T-cell (primary cell): ENCODE results near the gene PKNOX1. TPM values are rescaled to one million over a fixed set of nuclear protein-coding genes. Genes with fewer than 3 reads are reported as not detected.
"Not testable (repeated sequence)": the region's sequence is repeated elsewhere in the genome, so short reads cannot be mapped to it uniquely, and the experiment has no call there.

Source experiments
- ATAC-seq, 4 experiments: fragments of 200-7000 bp in 3 of 4; fragments of 150-1000 bp in 1 of 4; cut with Tn5 transposase; replicated peaks in 1 of 4; 1 replicate in 3 of 4; 2 replicates in 1 of 4; pipeline ENCODE4 v1.10.0; 2021; ENCODE audit warnings: moderate library complexity in 3 of 4, mild to moderate bottlenecking in 2 of 4, moderate number of reproducible peaks in 1 of 4
- CTCF ChIA-PET, 2 donors: fragments of 300-600 bp; sonication (Branson Sonifier 250); formaldehyde crosslinking; loops; one replicate each; lab custom pipeline; 2022; ENCODE audit warnings: antibody characterized with exemption in 2 of 2; lab: Charles Lee
- POLR2A ChIA-PET, 2 donors: fragments of 300-600 bp; sonication (Branson Sonifier 250); formaldehyde crosslinking; loops; one replicate each; lab custom pipeline; 2022; ENCODE audit warnings: antibody characterized with exemption in 2 of 2; lab: Charles Lee
- DNase-seq, 35 experiments: peaks; one replicate each; pipeline versions ENCODE4 v3.0.0 to v3.0.0-alpha.2; 2013 to 2023
- H3K27ac ChIP-seq: one replicate; pipeline ENCODE4 v1.5.1; 2013; ENCODE audit warnings: low read length
- H3K27me3 ChIP-seq, 2 experiments: replicated peaks in 1 of 2; 1 replicate in 1 of 2; 2 replicates in 1 of 2; pipeline versions ENCODE4 v1.6.1 to v1.7.0; 2013; ENCODE audit warnings: low read length in 1 of 2, mixed read lengths in 1 of 2; ENCODE audit not compliant: control insufficient read depth in 2 of 2, insufficient read depth in 2 of 2; ENCODE audit errors: extremely low read depth in 1 of 2
- H3K36me3 ChIP-seq, 2 donors: 1 replicate in 1 of 2; 2 replicates in 1 of 2; pipeline versions ENCODE4 v1.6.1 to v1.7.0; 2013; ENCODE audit warnings: low read length in 1 of 2; ENCODE audit not compliant: control insufficient read depth in 2 of 2, insufficient read depth in 1 of 2; ENCODE audit errors: extremely low read depth in 1 of 2
- H3K4me1 ChIP-seq, 2 experiments: 1 replicate in 1 of 2; 2 replicates in 1 of 2; pipeline versions ENCODE4 v1.6.1 to v1.7.0; 2013; ENCODE audit warnings: low read length in 2 of 2, mixed read lengths in 1 of 2; ENCODE audit not compliant: insufficient read depth in 2 of 2, control insufficient read depth in 1 of 2; ENCODE audit errors: extremely low read depth in 1 of 2
- H3K4me3 ChIP-seq, 2 donors: 1 replicate in 1 of 2; 2 replicates in 1 of 2; pipeline versions ENCODE4 v1.5.1 to v1.7.0; 2013; ENCODE audit warnings: mild to moderate bottlenecking in 2 of 2, low read length in 1 of 2, moderate library complexity in 1 of 2; ENCODE audit not compliant: control insufficient read depth in 1 of 2; ENCODE audit errors: extremely low read depth in 1 of 2
- H3K9me3 ChIP-seq: 2 replicates; pipeline ENCODE4 v1.7.0; 2013
- H3K27ac Mint-ChIP-seq, 2 donors: one replicate each; pipeline ENCODE4 v1.8.0; 2020 to 2021; ENCODE audit warnings: mild to moderate bottlenecking in 2 of 2, mixed read lengths in 2 of 2
- H3K27me3 Mint-ChIP-seq, 2 donors: one replicate each; pipeline ENCODE4 v1.8.0; 2021 to 2022; ENCODE audit warnings: mixed read lengths in 2 of 2
- H3K36me3 Mint-ChIP-seq: one replicate; pipeline ENCODE4 v1.8.0; 2021; ENCODE audit warnings: mixed read lengths
- H3K4me1 Mint-ChIP-seq, 3 donors: one replicate each; pipeline ENCODE4 v1.8.0; 2020 to 2022; ENCODE audit warnings: mixed read lengths in 3 of 3, mild to moderate bottlenecking in 1 of 3
- H3K4me3 Mint-ChIP-seq, 3 donors: one replicate each; pipeline ENCODE4 v1.8.0; 2020 to 2022; ENCODE audit warnings: mild to moderate bottlenecking in 3 of 3, mixed read lengths in 3 of 3, moderate library complexity in 3 of 3
- H3K9me3 Mint-ChIP-seq, 3 donors: one replicate each; pipeline ENCODE4 v1.8.0; 2020 to 2022; ENCODE audit warnings: mixed read lengths in 3 of 3
- WGBS: methylation state at CpG from one replicate; pipeline ENCODE4 v1.1.5; 2013; ENCODE audit warnings: missing lambda C conversion rate; ENCODE audit not compliant: insufficient coverage; 5-methylcytosine and 5-hydroxymethylcytosine counted together
- total RNA-seq, 35 experiments: library from RNA in 6 of 35; stranded (reverse) in 6 of 35; fragments of 120-200 nt in 1 of 35; gene quantifications; one replicate each; pipeline versions ENCODE4 v1.2.1 to v1.2.4 and lab custom pipeline; 2013 to 2026

Gene PKNOX1
- total RNA-seq, 5 donors from 2014 or later (not counting 1 experiment from before 2014, with no cell fraction given): 14.4 to 21.7 (median 18.6) TPM

DNA sequence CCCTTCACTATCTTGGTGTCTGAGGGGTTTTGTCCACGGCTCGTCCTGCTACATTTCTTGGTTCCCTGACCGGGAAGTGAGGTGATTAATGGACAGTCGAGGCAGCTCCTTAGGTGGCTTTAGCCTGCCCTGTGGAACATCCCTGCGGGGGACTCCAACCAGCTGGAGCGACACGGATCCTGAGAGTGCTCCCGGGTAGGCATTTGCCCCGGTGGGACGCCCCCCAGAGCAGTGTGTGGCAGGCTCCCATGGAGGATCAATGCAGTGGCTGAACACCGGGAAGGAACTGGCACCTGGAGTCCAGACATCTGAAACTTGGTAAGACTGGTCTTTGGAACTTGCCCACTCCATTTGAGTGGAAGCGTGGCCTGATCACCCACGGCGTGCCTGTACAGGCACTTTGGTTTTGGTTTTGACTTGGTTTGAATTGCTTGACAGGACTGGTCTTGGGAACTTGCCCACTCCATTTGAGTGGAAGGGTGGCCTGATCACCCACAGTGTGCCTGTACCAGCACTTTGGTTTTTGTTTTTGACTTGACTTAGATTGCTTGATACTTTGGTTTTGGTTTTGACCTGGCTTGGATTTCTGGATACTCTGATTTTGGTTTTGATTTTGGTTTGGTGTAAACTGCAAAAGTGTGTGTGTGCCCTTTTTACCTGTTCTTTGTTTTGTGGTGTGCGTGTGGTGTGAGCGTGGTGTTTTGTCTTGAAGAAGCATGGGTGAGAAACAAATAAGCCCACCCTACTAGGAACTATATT, 41.8 kb upstream of the PKNOX1 start:
- DNase-seq, H3K4me3 ChIP-seq, H3K9me3 Mint-ChIP-seq, ATAC-seq, H3K27me3 ChIP-seq, H3K36me3 Mint-ChIP-seq, CTCF ChIA-PET, H3K27ac Mint-ChIP-seq, H3K4me3 Mint-ChIP-seq, H3K27me3 Mint-ChIP-seq, H3K4me1 ChIP-seq, H3K27ac ChIP-seq, H3K36me3 ChIP-seq, H3K9me3 ChIP-seq, H3K4me1 Mint-ChIP-seq: not testable (repeated sequence)
- POLR2A ChIA-PET: interaction anchor here in 1 of 2 donors (0.6 kb wide), 1 partner anchor 96 kb away, joined by 4 read pairs; no protein-coding TSS in a partner anchor
- 96% methylated on average over 12 of the region's 16 CpGs for WGBS

GRCh38 chr21:42933137-42933970, 41.0 kb upstream of the PKNOX1 start:
- CTCF ChIA-PET, H3K4me3 Mint-ChIP-seq, H3K4me3 ChIP-seq, H3K27me3 Mint-ChIP-seq, H3K9me3 ChIP-seq, H3K4me1 ChIP-seq, H3K27ac Mint-ChIP-seq, ATAC-seq, H3K27me3 ChIP-seq, DNase-seq, H3K36me3 ChIP-seq, H3K9me3 Mint-ChIP-seq, H3K27ac ChIP-seq, H3K36me3 Mint-ChIP-seq, H3K4me1 Mint-ChIP-seq: not testable (repeated sequence)
- 86% methylated on average over 1 of the region's 9 CpGs for WGBS
- POLR2A ChIA-PET: interaction anchor here in 1 of 2 donors (0.6 kb wide), 1 partner anchor 95 kb away, joined by 4 read pairs; no protein-coding TSS in a partner anchor

- H3K36me3 ChIP-seq, ATAC-seq, H3K36me3 Mint-ChIP-seq, H3K27ac ChIP-seq, POLR2A ChIA-PET, H3K9me3 ChIP-seq, CTCF ChIA-PET, DNase-seq, H3K4me1 Mint-ChIP-seq, H3K4me1 ChIP-seq, H3K4me3 ChIP-seq, H3K4me3 Mint-ChIP-seq, H3K27me3 Mint-ChIP-seq, H3K27ac Mint-ChIP-seq, H3K9me3 Mint-ChIP-seq, H3K27me3 ChIP-seq: not testable (repeated sequence)
- WGBS: 62% methylated on average over 3 of the region's 12 CpGs
Measured at GRCh38 chr21:42933973-42934372, 40.4 kb upstream of the PKNOX1 start.

- no CpG with 5 or more reads among the region's 5 CpGs for WGBS
- CTCF ChIA-PET, H3K9me3 ChIP-seq: not testable (repeated sequence)
Measured at GRCh38 chr21:42936360-42936759, 38.0 kb upstream of the PKNOX1 start.

GRCh38 chr21:42937034-42937940, 37.1 kb upstream of the PKNOX1 start:
- H3K27me3 ChIP-seq, POLR2A ChIA-PET, H3K36me3 ChIP-seq, ATAC-seq, DNase-seq, H3K27ac Mint-ChIP-seq, H3K4me1 Mint-ChIP-seq, H3K4me3 ChIP-seq, H3K9me3 ChIP-seq, H3K36me3 Mint-ChIP-seq, H3K27ac ChIP-seq, H3K9me3 Mint-ChIP-seq, H3K27me3 Mint-ChIP-seq, H3K4me1 ChIP-seq, H3K4me3 Mint-ChIP-seq: not testable (repeated sequence)
- 40% methylated on average over 1 of the region's 16 CpGs for whole genome bisulfite sequencing
- CTCF ChIA-PET: interaction anchor here in 1 of 2 donors (0.6 kb wide), 1 partner anchor 708 kb away, joined by 3 read pairs; no protein-coding TSS in a partner anchor

More at GRCh38 chr21:42936360-42936759, 38.0 kb upstream of the PKNOX1 start:
- H3K27me3 ChIP-seq, H3K4me3 Mint-ChIP-seq, H3K27ac ChIP-seq, DNase-seq, H3K9me3 Mint-ChIP-seq, POLR2A ChIA-PET, H3K4me3 ChIP-seq, H3K4me1 Mint-ChIP-seq, H3K36me3 ChIP-seq, H3K27ac Mint-ChIP-seq, H3K36me3 Mint-ChIP-seq, H3K4me1 ChIP-seq, ATAC-seq, H3K27me3 Mint-ChIP-seq: not testable (repeated sequence)
